GM23248 (cell line): ENCODE data around the gene CDH4.

Experiments
- EZH2 ChIP-seq: fragments of 200-600 bp; sonication (generic); IDR thresholded peaks from 2 replicates; pipeline ENCODE4 v1.6.1; 2018; ENCODE audit warnings: antibody characterized with exemption, mild to moderate bottlenecking; ENCODE audit not compliant: insufficient read depth, poor library complexity, severe bottlenecking
- EZH2phosphoT487 ChIP-seq: fragments of 200-600 bp; sonication (generic); IDR thresholded peaks from 2 replicates; pipeline ENCODE4 v1.6.1; 2018; ENCODE audit warnings: antibody characterized with exemption, moderate library complexity, mild to moderate bottlenecking, low read depth; ENCODE audit not compliant: insufficient read depth

- TF ChIP-seq EZH2 (no peak), EZH2phosphoT487 (no peak)
Observed at GRCh38 chr20:61554617-61555016, 302.6 kb downstream of the CDH4 start.
